HG02642 (cell line): ENCODE measurements around the gene TGM5.
"Not testable (repeated sequence)": the region's sequence is repeated elsewhere in the genome, so short reads cannot be mapped to it uniquely, and the experiment has no call there.

Source experiments
- ATAC-seq: cut with Tn5 transposase; IDR thresholded peaks from one replicate; pipeline ENCODE4 v1.9.1; 2021; ENCODE audit warnings: mild to moderate bottlenecking; ENCODE audit not compliant: unreplicated experiment, poor library complexity

Gene TGM5, protein sequence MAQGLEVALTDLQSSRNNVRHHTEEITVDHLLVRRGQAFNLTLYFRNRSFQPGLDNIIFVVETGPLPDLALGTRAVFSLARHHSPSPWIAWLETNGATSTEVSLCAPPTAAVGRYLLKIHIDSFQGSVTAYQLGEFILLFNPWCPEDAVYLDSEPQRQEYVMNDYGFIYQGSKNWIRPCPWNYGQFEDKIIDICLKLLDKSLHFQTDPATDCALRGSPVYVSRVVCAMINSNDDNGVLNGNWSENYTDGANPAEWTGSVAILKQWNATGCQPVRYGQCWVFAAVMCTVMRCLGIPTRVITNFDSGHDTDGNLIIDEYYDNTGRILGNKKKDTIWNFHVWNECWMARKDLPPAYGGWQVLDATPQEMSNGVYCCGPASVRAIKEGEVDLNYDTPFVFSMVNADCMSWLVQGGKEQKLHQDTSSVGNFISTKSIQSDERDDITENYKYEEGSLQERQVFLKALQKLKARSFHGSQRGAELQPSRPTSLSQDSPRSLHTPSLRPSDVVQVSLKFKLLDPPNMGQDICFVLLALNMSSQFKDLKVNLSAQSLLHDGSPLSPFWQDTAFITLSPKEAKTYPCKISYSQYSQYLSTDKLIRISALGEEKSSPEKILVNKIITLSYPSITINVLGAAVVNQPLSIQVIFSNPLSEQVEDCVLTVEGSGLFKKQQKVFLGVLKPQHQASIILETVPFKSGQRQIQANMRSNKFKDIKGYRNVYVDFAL

DNA sequence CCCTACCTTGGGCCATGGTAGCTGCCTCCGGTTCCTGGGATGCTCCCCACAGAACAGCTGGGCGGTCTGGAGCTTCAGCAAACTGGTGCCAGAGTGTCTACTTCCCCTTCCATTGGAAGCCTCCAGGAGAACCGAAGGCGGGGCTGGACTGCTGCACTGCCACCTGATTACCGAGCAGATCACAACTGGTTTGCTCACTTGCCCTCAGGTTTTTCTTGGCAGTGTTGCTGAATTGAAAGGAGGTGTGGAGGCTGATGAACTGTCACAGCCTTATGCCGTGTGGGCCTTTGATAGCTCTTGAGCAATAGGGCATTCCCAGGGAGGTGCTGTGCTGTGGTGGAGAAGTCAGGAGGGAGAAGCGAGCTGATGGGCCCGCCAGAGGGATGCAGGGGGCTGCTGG is at the start of gene TGM5:
Gene TGM5 (minus strand): TSS at position 95 of the 400 bp plus-strand sequence. CDS start 79 bp downstream, at position 16.
- no peak for ATAC-seq

DNA sequence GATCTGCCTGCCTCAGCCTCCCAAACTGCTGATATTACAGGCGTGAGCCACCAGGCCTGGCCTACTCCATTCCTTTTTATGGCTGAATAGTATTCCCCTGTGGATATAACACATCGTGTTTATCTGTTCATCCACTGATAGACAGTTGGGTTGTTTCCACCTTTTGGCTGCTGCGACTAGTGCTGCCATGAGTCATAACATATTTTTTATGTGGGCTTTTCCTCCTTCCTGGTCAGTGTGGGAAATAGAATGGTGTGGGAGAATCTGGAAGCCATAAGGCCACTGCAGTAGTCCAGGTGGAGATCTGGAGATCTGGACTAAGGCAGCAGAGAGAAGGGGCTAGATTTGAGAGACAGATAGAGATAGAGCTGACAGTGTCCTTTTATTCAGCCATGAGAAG is 47.4 kb upstream of the TGM5 start:
- no peak for ATAC-seq

DNA sequence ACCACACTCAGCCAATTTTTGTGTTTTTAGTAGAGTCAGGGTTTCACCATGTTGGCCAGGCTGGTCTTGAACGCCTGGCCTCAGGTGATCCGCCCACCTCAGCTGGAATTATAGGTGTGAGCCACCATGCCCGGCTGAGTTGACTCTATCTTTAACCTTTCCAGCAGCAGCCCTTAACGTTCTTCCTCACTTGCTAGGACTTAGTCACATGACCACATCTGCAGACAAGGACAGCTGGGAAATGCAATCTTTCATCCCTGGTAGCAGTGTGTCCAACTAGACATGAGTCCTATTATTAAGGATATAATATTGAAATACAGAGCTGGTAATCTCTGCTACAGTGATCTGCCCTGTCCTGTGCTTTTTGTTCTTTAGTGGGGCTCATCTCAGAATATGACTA is 45.6 kb upstream of the TGM5 start:
- no peak for ATAC-seq

DNA sequence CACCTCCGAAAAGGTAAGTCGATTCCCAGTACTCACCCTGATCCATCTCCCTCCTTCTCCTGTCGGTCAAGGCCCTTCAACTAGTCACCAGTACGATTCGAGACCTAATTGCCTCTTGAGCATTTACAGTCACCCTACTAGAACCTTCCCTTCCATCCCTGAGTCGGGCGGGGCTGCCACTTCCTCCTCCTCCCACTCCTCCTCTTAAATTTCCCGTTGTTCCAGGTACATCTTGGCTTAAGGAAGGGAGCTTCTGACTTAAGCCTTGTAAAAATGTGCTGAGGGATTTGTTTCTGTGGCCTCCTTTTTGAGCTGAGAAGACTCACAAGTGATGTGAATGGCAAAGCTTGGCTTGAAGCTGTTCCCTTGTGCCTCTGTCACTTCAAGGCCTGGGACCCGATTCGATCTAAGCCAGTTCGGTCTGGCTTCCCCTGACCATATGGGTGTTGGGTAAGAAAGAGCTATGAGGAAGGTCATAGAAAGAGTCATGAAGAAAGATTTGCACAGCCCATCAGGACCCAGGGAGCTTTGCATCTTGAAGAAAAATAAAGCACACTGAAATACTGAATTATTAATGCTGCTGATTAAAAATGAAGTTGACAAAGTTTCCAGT is 35.6 kb upstream of the TGM5 start, which contains the start of gene TGM7:
Gene TGM7 (minus strand): TSS at position 51 of the 613 bp plus-strand sequence.
- no peak for ATAC-seq

DNA sequence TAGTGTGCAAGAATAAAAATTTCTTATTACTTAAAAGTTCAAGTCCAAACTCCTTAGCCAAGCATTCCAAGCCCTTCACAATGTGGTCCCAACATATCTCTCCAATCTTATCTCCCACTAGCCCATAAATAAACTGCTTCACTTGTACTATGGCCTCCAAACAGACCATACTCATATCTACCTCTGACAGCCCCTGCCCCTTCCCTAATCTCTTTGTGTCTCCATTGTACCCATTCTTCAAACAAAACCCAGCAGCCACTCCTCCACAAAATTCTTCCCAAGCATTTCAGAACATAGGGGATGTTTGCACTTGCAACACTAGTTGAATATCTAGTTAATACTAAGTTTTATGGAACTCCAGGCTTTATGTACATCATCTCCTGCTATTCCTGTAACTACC is 33.2 kb upstream of the TGM5 start:
- no peak for ATAC-seq

DNA sequence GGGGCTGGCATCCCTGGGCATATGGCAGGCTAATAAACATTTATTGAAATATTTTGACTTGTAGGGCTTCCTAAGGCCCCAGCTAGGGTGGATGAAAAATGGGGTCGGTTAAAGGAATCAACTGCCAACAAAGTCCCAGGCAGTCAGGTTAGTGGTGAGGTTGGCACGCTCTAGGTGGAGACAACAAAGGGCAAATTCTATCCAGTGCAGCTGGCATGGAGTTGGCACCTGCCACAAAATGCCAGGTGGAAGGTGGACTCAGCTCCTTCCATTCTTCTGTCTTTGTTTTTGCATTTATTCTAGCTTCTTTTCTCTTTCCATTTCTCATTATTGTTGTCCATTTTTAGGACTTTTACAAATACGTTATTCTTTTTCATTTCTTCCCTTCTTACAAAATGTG is 32.7 kb upstream of the TGM5 start:
- ATAC-seq, result no peak

DNA sequence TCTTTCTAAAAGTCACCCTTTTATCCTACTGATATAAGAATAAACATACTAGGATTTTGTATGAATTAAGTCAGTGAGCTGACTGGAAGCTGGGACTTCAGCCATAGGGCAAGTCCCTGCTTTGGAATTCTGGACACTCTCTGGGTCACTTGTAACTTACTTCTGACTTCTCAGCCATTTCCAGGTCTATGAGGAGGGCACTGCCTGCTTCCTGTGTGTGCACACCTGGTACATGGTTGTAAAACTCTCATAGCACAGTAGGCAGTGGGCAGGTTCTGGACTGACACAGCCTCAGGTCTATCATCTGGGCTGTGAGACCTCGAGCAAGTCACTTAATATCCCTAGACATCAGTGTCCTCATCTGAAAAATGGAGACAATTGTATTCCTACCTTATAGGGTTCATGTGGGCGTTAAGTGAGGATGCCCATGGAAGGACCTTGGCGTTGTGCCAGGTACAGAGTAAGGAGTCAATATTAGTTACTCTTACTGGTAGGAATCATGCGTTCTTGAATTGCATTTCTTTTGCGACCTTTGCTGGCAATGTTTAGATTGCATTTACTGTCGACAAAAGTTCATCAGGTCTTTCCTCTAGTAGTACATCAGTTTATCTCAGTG is 27.5 kb upstream of the TGM5 start:
- no peak for ATAC-seq

DNA sequence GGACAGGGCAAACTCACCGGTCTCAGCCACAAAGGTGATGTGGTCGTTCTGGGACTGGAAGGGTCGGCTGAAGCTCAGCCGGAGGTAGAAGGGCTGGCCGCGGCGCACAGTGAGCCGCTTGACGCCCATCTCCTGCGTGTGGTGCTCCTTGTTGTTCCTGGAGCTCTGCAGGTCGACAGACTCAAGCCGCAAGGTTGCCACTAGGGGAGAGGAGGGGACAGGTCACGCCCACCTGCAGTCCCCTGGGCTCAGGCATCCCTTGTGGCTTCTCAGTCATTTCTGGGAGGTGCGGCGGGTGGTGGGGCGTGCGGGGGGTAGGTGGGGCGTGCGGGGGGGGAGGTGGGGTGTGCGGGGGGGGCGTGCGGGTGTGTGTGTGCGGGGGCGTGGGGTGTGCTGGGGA is 26.7 kb upstream of the TGM5 start:
- no peak for ATAC-seq

DNA sequence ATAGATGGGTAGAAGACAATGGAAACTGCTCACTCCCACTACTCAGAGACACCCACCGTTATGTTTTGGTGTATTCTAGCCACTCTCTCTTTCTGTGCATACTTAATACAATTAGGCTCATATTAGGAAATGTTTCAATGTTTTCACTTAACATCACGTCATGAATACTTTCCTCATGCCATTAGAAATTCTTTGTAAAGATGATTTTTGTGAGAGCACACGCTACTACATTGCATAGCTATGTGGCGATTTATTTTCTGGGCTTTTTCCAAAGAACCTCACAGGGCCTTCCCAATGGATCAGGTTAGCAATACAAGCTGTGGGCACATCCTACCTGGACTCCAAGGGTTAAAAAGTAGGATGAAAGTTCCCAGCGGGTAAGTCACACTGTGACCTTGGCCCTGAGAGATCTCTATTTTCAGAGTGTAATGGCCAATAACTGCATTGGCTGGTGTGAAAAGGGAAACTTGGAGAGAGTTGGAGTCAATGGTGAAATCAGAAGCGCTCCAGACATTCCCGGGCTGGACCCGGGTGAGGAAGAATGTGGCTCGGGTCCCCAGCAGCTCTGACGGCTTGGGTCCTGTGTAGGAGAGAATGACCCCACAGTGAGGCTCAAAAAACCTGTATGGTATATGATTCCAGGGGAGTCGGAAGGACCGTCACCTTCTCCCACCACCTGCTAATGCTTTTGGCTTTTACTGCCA is 25.8 kb upstream of the TGM5 start:
- ATAC-seq, result no peak

DNA sequence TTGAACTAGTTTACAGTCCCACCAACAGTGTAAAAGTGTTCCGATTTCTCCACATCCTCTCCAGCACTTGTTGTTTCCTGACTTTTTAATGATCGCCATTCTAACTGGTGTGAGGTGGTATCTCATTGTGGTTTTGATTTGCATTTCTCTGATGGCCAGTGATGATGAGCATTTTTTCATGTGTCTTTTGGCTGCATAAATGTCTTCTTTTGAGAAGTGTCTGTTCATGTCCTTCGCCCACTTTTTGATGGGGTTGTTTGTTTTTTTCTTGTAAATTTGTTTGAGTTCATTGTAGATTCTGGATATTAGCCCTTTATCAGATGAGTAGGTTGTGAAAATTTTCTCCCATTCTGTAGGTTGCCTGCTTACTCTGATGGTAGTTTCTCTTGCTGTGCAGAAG is 22.9 kb upstream of the TGM5 start:
- not testable (repeated sequence) for ATAC-seq

DNA sequence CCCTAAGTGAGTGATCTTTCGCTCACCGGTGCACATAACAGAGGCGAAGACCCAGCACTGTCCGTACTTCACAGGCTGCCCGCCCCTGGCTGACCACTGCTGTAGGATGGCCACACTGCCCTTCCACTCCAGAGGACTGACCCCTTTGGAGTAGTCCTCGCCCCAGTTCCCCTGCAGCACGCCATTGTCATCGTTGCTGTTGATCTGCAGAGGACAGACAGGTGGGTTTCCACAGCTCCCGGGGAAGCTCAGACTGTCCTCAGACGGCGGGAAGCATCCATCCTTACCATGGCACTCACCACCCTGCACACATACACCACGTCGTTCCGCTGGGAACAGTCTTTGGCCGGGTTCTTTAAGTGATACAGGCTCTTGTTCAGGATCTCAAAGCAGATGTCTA is 20.5 kb upstream of the TGM5 start:
- no peak for ATAC-seq

DNA sequence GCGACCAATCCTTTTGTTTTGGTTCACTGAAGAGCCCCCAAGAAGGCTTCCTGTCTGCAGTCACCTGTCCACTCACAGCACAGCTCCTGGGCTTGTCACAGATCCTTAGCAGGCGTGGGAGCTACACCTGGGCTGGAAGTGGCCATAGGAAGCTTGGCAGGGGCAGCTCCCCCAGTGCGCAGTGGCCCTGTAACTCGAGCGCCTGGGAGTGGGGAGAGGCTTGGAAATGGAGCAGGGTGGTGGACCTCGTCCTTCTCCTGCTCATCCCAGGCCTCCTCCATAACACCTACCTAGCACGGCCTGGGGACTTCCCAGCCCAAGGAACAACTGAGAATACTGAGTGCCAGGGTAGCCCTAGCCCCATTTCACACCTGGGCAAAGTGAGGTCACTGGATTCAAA is 19.3 kb upstream of the TGM5 start:
- ATAC-seq, result no peak

DNA sequence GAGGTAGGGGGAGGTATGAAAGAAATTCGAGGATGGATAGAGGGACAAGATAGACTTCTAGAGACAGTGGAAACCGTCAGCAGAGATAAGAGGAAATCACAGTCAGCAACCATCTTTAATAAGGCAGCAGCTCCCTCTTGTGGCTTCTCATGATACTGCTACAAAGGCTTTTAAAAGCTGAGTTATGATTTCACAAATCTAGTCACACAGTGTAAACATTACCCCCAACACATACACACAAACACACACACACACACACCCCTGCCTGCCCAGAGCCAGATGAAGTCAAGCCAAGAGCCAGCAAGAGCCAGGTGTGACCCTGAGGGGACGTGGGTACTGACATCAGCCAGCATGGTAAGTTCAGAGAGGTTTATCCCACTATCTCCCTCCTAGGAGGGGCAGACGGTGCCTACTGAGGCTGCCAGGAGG is 18.9 kb upstream of the TGM5 start:
- ATAC-seq, result no peak

DNA sequence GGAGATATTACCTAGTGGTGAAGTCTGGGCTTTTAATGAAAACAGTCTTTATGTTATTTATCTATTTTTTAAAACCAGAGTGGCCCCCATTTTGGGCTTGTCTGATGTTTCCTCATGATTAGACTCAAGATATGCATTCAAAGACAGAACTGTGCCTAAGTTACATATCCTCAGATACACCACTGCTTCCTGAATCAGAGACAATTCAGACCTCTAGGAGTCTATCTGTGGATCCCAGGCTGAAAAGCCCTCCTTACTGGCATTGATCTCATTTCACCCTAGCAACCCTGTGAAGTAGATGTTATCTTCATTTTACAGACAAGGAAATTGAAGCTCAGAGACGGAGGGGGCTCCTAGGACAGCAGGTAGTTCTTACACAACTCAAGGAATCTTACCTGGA is 16.8 kb upstream of the TGM5 start:
- no peak for ATAC-seq

DNA sequence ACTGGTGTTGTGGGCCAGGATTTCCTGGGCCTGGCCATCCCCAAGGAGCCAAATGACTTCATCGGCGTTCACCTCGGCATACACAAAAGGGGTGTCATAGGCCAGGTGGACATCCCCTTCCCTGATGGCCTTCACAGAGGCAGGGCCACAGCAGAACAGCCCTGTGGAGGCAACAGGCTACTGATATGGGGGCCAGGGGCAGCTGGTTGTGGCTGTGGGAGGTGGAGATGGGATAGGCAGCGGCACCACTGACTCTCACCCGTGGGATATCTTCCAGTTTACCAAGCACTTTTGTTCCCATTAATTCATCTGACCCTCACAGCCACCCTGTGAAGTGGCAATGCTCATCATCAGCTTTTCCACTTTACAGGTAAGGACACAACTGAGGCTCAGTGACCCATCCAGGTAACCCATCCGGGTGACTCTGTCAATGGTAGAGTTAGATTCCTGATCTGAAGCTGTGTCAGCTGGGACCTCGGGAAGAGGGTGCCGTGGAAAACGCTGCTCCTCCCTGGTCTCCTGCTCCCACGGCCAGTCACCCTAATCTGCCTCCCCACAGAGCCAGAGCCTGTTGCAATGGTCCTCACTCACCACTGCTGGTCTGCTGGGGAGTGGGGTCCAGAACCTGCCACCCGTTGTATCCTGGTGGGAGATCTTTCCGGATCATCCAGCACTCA is 15.3 kb upstream of the TGM5 start:
- ATAC-seq, result no peak

DNA sequence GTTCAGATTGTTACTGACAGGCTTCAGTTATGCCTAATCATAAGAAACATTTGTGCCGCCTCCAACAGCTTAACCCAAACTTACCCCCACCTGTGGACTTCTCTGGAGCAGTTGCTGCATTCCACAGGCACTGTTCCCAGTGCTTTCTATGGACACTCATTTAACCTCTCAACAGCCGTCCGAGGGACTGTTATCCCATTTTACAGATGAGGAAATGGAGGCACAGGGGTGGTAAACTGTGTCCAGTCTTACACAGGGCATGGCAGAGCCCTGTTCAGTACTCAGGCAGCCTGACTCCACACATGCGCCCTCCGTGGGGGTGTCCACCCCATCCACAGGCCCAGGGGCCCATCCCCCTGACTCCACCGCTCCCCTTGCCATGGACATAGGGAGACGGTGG is 14.3 kb upstream of the TGM5 start:
- no peak for ATAC-seq

DNA sequence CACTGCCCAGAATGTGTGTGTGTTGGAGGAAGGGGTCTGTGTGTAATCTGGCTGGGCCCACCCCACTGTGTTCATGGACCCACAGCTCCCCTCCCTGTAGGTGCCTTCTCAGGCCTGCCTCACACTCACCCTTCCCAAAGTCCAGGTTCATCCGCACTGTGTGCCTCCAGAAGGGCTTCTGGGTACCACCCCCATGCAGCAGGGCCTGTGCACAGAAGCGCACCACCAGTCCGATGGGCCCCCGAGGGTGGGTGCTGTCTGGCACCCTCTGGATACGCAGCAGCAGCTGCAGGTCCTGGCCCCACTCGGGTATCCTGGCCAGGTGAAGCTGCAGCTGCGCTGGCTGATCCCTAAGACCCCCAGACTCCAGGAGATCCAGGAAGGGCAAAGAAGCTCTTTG is 12.8 kb upstream of the TGM5 start:
- ATAC-seq, result no peak

DNA sequence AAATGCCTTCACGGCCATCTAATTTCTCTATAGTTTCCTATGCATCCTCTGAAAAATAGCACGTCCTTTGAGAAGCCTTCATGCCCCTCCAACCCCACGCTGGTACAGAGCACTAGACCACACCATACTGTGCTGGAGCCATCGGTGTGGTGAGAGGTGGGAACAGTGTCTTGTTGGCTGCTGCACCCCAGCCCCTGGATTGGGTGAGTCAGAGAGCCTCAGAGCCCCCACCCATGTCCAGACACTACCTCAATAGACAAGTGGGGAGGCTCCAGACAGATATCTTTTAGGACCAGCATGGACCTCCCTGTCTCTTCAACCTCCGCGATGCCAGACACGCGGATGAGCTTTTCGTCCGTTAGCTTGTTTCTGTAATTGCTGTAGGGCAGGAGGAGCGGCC is 12.1 kb upstream of the TGM5 start:
- no peak for ATAC-seq

DNA sequence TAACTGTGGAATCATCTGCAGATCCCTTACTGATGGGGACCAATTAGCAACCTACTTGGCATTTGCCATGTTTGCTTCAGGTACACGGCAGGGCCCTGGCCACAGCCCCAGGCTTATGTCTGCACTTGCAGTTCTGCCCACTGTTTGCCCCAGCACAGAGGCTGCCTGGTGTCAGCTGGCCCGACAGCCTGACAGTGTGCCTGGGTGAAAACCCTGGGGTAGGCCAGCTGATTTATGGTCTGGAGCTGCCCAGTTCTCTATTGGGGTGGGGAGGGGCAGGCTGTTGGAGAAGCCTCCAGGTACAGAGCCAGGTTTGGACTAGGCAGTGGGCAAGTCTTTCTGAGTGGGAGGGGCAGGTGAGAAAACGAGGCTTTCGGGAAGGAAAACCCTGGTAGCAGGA is 11.2 kb upstream of the TGM5 start:
- no peak for ATAC-seq
